GM20000 (cell line): ENCODE data around the gene UBTFL1.
"Not testable (repeated sequence)": the region's sequence is repeated elsewhere in the genome, so short reads cannot be mapped to it uniquely, and the experiment has no call there.

Source experiments
- DNase-seq: peaks from one replicate; pipeline ENCODE4 v3.0.0; 2012; ENCODE audit warnings: low spot score
- CTCF ChIP-seq: IDR thresholded peaks from 2 replicates; pipeline ENCODE4 v1.5.1; 2012; ENCODE audit warnings: mild to moderate bottlenecking, control low read depth; ENCODE audit errors: extremely low read depth, missing control alignments

UBTFL1 gene

DNA sequence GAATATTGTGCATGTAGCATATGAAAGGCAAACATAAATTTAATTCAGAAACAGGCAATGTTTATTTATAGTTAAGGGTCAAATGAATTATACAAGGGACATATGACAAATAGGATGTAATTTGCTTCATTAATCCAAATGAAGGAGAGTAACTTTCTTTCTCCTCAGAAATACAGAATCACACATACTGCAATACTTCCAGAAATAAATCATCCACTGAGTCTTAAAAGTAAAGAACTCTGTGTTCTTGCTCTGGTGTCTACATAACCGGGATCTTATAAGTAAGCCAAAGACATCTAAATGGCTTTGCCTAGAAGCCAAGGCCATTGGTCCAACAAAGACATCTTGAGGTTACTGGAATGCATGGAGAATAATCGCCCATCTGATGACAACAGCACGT lies at the start of gene UBTFL1:
Gene UBTFL1 (plus strand): TSS at position 301 of the 400 bp plus-strand sequence. CDS start 0 bp downstream, at position 301.
- DNase-seq = not testable (repeated sequence)

DNA sequence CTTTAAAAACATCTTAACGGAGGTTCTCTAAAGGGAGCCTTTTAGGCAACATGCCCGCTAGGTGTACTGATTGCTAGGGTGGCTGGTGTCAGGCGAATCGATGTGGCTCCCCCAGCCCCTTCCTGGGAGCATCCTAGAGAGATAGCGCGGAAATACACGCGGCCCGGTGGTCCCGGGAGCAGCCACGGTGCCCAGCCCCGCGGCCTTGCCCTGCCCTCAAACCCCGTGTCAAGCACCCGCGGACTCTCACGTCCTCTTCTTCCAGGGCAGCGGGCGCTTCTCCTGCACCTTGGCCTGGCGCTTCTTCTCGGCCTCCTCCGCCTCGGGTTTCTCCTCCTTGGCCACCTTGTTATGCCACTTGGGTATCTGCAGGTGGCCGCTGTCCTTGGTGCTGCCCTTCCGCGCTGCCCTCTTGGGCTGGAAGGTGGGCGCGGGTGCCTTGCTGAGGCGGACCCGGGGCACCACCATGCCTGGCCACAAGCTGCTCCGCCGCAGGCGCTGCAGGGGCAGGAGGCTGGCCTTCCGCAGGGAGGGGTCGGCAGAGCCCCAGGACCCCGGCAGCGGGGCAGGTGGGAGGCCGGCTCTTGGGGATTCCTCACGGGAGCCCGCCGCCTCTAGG lies 34.0 kb upstream of the UBTFL1 start:
- DNase-seq = not testable (repeated sequence)

GRCh38 chr11:90052311-90052710 lies 33.4 kb upstream of the UBTFL1 start:
- DNase-seq = not testable (repeated sequence)

DNA sequence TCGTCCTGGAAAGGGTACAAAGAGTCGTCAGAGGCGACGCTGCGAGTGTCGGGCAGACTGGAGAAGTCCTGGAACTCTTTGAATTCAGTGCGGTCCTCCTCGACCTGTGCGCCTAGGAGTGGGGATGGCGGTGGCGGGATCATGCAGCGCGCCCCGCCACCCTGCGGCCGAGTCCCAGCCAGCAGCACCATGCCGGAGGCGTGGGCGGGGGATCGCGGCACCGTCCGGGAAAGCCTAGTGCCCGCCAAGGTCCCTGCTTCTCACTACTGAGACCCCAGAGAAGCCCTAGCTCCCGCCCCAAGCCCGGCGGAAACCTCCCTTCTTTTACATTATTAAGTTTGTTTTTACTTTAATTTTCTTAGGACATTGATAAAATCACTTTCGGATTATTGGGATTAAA lies 32.2 kb upstream of the UBTFL1 start:
- DNase-seq = not testable (repeated sequence)

DNA sequence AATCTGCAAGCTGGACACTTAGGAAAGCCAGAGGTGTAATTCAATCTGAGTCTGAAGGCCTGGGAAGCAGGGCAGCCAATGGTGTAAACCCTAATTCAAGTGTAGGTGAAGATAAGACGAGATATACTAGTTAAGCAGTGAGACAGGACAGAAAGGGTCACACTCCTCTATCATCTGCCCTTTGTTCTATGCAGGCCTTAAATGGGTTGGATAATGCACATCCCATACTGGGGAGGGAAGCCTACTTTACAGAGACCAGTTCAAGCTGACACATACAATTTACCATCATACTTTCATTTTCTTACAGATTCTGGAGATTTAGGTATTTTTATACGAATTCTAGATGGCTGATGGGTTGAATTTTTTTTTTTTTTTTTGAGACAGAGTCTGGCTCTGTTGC lies 3.0 kb downstream of the UBTFL1 start:
- DNase-seq = not testable (repeated sequence)

DNA sequence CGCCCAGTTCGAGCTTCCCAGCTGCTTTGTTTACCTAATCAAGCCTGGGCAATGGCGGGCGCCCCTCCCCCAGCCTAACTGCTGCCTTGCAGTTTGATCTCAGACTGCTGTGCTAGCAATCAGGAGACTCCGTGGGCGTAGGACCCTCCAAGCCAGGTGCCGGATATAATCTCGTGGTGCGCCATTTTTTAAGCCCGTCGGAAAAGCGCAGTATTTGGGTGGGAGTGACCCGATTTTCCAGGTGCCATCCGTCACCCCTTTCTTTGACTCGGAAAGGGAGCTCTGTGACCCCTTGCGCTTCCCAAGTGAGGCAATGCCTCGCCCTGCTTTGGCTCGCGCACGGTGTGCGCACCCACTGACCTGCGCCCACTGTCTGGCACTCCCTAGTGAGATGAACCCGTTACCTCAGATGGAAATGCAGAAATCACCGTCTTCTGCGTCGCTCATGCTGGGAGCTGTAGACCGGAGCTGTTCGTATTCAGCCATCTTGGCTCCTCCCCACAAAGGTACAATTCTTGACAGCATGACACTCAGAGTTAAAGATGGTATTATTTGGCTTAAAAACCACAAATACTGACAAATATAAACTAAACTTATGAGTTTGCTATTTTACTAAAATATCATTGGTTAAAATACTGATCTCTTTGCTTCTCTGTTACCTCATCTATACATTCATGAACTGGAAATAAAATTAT lies 9.6 kb downstream of the UBTFL1 start:
- not testable (repeated sequence) for DNase-seq

- not testable (repeated sequence) for DNase-seq
These were observed 12.5 kb downstream of the UBTFL1 start for GRCh38 chr11:90098261-90098660.

GRCh38 chr11:90100431-90100830 lies 14.7 kb downstream of the UBTFL1 start:
- no peak for DNase-seq

GRCh38 chr11:90113541-90113940 lies 27.8 kb downstream of the UBTFL1 start:
- no peak for TF ChIP-seq CTCF
- no peak for DNase-seq

More at GRCh38 chr11:90100431-90100830, 14.7 kb downstream of the UBTFL1 start:
- TF ChIP-seq CTCF = no peak

- no peak for DNase-seq
- TF ChIP-seq CTCF = no peak
These were observed 34.4 kb downstream of the UBTFL1 start for GRCh38 chr11:90120191-90120590.

DNA sequence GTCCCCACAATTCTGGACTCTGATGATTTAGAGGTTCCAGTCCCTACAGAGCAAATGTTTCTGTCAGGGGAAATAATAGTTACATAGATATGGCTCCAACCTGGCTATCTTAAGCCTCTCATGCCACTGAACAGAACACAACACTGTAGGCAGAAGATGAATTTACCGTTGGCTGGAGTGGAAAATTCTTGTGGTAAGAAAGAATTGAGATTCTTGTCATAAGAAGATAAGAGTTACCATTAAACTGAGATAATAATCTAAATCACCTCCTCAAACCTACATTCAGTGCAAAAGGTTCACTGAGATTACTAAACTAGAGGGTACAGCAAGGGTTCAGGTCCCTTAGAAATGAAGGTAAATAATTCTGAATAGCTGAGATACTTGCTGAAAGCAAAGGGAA lies 38.6 kb downstream of the UBTFL1 start:
- no peak for DNase-seq
- no peak for TF ChIP-seq CTCF
